Transverse colon (tissue), 4 donors: Measurements from ENCODE around the gene KCNE4.

Source experiments
- EP300 ChIP-seq: sonication (generic); formaldehyde crosslinking; IDR thresholded peaks from one replicate; pipeline ENCODE4 v1.6.1; 2017; ENCODE audit warnings: antibody characterized with exemption, low read depth
- POLR2A ChIP-seq: fragments of 450-650 bp; IDR thresholded peaks from one replicate; pipeline ENCODE4 v1.6.1; 2016; ENCODE audit warnings: antibody characterized with exemption, mild to moderate bottlenecking, moderate library complexity
- POLR2AphosphoS5 ChIP-seq, 3 donors: sonication (generic); formaldehyde crosslinking; IDR thresholded peaks; one replicate each; pipeline ENCODE4 v1.6.1; 2016; ENCODE audit warnings: antibody characterized with exemption in 3 of 3
- TF ChIP-seq, protein P1 (sequence below), 5 experiments: fragments of 200-600 bp in 3 of 5; fragments of 450-650 bp in 2 of 5; sonication (generic) in 3 of 5; IDR thresholded peaks; 1 replicate in 2 of 5; 2 replicates in 3 of 5; pipeline ENCODE4 v1.5.1; 2016 to 2017; ENCODE audit warnings: antibody characterized with exemption in 5 of 5, inconsistent platforms in 3 of 5, mild to moderate bottlenecking in 2 of 5, moderate library complexity in 1 of 5

DNA sequence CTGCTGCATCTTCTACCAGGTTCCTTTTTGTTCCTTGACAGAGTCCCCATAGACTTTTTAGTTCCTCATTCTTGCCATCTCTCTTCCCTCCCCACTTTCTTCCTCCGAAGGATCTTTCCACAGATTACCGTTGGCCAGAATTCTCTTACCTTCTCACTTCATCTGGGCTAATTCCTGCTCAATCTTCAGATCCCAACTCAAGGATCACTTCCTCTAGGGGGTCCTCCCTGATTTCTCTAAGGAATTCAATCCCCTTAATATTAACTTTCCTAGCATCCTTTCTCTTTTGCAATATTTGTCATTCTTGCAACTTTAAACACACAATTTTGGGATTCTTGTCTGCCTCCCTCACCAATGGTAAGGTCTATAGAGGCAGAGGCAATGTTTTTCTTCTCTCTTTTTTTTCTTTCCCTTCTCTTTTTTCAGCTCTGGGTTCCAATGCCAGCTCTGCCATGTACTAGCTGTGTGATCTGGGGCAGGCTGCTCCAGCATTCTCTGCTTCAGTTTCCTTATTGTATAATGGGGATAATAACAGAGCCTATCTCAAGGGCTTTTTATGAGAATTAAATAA is 5.4 kb upstream of the KCNE4 start:
- TF ChIP-seq, protein P1, sequence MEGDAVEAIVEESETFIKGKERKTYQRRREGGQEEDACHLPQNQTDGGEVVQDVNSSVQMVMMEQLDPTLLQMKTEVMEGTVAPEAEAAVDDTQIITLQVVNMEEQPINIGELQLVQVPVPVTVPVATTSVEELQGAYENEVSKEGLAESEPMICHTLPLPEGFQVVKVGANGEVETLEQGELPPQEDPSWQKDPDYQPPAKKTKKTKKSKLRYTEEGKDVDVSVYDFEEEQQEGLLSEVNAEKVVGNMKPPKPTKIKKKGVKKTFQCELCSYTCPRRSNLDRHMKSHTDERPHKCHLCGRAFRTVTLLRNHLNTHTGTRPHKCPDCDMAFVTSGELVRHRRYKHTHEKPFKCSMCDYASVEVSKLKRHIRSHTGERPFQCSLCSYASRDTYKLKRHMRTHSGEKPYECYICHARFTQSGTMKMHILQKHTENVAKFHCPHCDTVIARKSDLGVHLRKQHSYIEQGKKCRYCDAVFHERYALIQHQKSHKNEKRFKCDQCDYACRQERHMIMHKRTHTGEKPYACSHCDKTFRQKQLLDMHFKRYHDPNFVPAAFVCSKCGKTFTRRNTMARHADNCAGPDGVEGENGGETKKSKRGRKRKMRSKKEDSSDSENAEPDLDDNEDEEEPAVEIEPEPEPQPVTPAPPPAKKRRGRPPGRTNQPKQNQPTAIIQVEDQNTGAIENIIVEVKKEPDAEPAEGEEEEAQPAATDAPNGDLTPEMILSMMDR (IDR thresholded peaks at IDR 0.05) = no peak
- TF ChIP-seq POLR2A (no peak), POLR2AphosphoS5 (IDR thresholded peaks at IDR 0.05) (no peak), EP300 (no peak)
